ENCODE measurements around the gene EML4. TPM values are rescaled to one million over a fixed set of nuclear protein-coding genes. Genes with fewer than 3 reads are reported as not detected.

Gene EML4
- total RNA-seq, 1 experiment from 2014 or later, result 38.3 TPM

GRCh38 chr2:42348113-42348805, 179.1 kb downstream of the EML4 start:
- ChIA-PET POLR2A (ENCODE audit: unreplicated experiment) (no interaction called here), CTCF (no interaction called here)
- Histone ChIP-seq H3K9me3 (ENCODE audit: low read length) (no peaks in the 10 kb centered on the region), H3K9me2 (replicated peaks; ENCODE audit: low read length) (no peaks in the 10 kb centered on the region), H4K20me1 (ENCODE audit: low read length) (no peaks in the 10 kb centered on the region), H3K9ac (ENCODE audit: low read length) (no peak overlapping the region), H3K4me3 (ENCODE audit: low read length) (no peak overlapping the region), H3K27me3 (ENCODE audit: low read length) (no peaks in the 10 kb centered on the region), H3K27ac (ENCODE audit: low read length) (no peak overlapping the region), H3K4me1 (ENCODE audit: insufficient read depth, low read length) (peaks cover under 1% of the 10 kb centered on the region; the same call in 1 of the 2 replicates), H3K79me2 (ENCODE audit: low read length) (peaks cover 85% of the 10 kb centered on the region), H3K36me3 (ENCODE audit: low read depth, low read length) (peaks cover 28% of the 10 kb centered on the region; the same call in 1 of the 2 replicates), H2AFZ (ENCODE audit: low read length) (no peak overlapping the region), H3K4me2 (ENCODE audit: low read length) (no peak overlapping the region), H3F3A (ENCODE audit: low read length, unreplicated experiment) (no peaks in the 10 kb centered on the region)
- TF ChIP-seq, protein P1, sequence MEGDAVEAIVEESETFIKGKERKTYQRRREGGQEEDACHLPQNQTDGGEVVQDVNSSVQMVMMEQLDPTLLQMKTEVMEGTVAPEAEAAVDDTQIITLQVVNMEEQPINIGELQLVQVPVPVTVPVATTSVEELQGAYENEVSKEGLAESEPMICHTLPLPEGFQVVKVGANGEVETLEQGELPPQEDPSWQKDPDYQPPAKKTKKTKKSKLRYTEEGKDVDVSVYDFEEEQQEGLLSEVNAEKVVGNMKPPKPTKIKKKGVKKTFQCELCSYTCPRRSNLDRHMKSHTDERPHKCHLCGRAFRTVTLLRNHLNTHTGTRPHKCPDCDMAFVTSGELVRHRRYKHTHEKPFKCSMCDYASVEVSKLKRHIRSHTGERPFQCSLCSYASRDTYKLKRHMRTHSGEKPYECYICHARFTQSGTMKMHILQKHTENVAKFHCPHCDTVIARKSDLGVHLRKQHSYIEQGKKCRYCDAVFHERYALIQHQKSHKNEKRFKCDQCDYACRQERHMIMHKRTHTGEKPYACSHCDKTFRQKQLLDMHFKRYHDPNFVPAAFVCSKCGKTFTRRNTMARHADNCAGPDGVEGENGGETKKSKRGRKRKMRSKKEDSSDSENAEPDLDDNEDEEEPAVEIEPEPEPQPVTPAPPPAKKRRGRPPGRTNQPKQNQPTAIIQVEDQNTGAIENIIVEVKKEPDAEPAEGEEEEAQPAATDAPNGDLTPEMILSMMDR (conservative IDR thresholded peaks at IDR 0.05; ENCODE audit: low read depth, low read length), result no peak
- TF ChIP-seq EZH2phosphoT487 (IDR thresholded peaks at IDR 0.05; ENCODE audit: borderline replicate concordance, low read length) (no peak), EZH2 (IDR thresholded peaks at IDR 0.05; ENCODE audit: low read length, unreplicated experiment) (no peak)
- DNase-seq (no peak), ATAC-seq (no peak)
- no TSS peak for BruUV-seq (replicated peaks)
- intact Hi-C loops (cut with micrococcal nuclease), result no loop called here

DNA sequence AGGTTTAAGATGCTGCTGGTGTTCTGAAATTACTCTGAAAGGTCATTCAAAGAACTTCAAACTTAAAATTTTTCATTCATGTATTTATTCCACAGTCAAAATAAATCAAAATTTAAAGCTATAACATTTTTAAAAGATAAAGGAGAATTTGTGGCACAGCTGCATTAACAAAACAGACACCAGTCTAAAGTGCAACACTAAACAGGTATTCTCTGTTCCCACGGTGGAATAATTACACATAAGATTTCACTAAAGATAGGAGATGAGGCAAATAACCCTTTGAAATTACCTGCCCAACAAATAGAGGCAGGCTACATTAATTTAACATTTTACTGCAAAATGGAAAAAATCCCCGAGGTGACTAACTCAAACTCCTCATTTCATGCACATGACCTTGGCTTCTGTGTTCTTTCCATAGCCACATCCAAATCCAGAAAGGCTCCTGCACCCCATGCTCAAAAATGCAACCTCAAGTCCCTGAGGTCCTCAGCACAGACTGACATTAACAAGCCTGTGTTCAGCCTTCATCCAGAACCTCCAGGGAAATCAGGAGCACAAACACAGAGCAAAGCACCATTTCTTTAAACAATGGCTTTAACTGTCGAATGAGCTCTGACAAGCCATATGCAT, 181.4 kb downstream of the EML4 start:
- ChIA-PET POLR2A (ENCODE audit: unreplicated experiment) (no interaction called here), CTCF (no interaction called here)
- Histone ChIP-seq H3K79me2 (ENCODE audit: low read length) (peaks cover 98% of the 10 kb centered on the region), H3K9me3 (ENCODE audit: low read length) (no peaks in the 10 kb centered on the region), H2AFZ (ENCODE audit: low read length) (no peak overlapping the region), H4K20me1 (ENCODE audit: low read length) (peaks cover 7% of the 10 kb centered on the region; the same call in 1 of the 2 replicates), H3K36me3 (ENCODE audit: low read depth, low read length) (peaks cover 25% of the 10 kb centered on the region; the same call in 1 of the 2 replicates), H3K9me2 (replicated peaks; ENCODE audit: low read length) (no peaks in the 10 kb centered on the region), H3K4me2 (ENCODE audit: low read length) (no peak overlapping the region), H3K27me3 (ENCODE audit: low read length) (no peaks in the 10 kb centered on the region), H3K4me3 (ENCODE audit: low read length) (no peak overlapping the region), H3K4me1 (ENCODE audit: insufficient read depth, low read length) (no peaks in the 10 kb centered on the region), H3F3A (ENCODE audit: low read length, unreplicated experiment) (no peaks in the 10 kb centered on the region), H3K9ac (ENCODE audit: low read length) (no peak overlapping the region), H3K27ac (ENCODE audit: low read length) (no peak overlapping the region)
- ATAC-seq, result no peak
- TSS peak; percentile 52 for BruUV-seq (replicated peaks)
- DNase-seq, result no peak
- intact Hi-C loops (cut with micrococcal nuclease), result no loop called here
- TF ChIP-seq EZH2 (IDR thresholded peaks at IDR 0.05; ENCODE audit: low read length, unreplicated experiment) (no peak), EZH2phosphoT487 (IDR thresholded peaks at IDR 0.05; ENCODE audit: borderline replicate concordance, low read length) (no peak)
- TF ChIP-seq, protein P1 (conservative IDR thresholded peaks at IDR 0.05; ENCODE audit: low read depth, low read length), result no peak

GRCh38 chr2:42351864-42352263, 182.7 kb downstream of the EML4 start:
- ChIA-PET POLR2A (ENCODE audit: unreplicated experiment) (no interaction called here), CTCF (no interaction called here)
- peaks cover 99% of the 10 kb centered on the region for H3K79me2 ChIP-seq (ENCODE audit: low read length)
- H3K4me2 ChIP-seq (ENCODE audit: low read length), result no peak overlapping the region
- no peaks in the 10 kb centered on the region for H3K9me2 ChIP-seq (replicated peaks; ENCODE audit: low read length)
- H3K9me3 ChIP-seq (ENCODE audit: low read length), result no peaks in the 10 kb centered on the region
- H3K4me3 ChIP-seq (ENCODE audit: low read length), result no peak overlapping the region
- no peaks in the 10 kb centered on the region for H3K4me1 ChIP-seq (ENCODE audit: insufficient read depth, low read length)
- H3K27ac ChIP-seq (ENCODE audit: low read length), result no peak overlapping the region
- no peak overlapping the region for H2AFZ ChIP-seq (ENCODE audit: low read length)
- intact Hi-C loops (cut with micrococcal nuclease), result no loop called here
- H3F3A ChIP-seq (ENCODE audit: low read length, unreplicated experiment), result no peaks in the 10 kb centered on the region
- H3K27me3 ChIP-seq (ENCODE audit: low read length), result no peaks in the 10 kb centered on the region
- BruUV-seq (replicated peaks), result no TSS peak
- peaks cover 18% of the 10 kb centered on the region; the same call in 1 of the 2 replicates for H3K36me3 ChIP-seq (ENCODE audit: low read depth, low read length)
- ATAC-seq (no peak), DNase-seq (no peak)
- TF ChIP-seq EZH2 (IDR thresholded peaks at IDR 0.05; ENCODE audit: low read length, unreplicated experiment), result no peak
- no peak overlapping the region for H3K9ac ChIP-seq (ENCODE audit: low read length)
- peaks cover 7% of the 10 kb centered on the region; the same call in 1 of the 2 replicates for H4K20me1 ChIP-seq (ENCODE audit: low read length)
